ENCODE data around the gene FHL5.

The FHL5 gene

GRCh38 chr6:96651816-96652215 is 88.9 kb downstream of the FHL5 start:
- TF ChIP-seq CTCF (IDR thresholded peaks at IDR 0.05; ENCODE audit: control insufficient read depth, extremely low read depth, insufficient read depth) = no peak
- no peak for DNase-seq (ENCODE audit: low read depth)
- H3K4me3 ChIP-seq (ENCODE audit: low read depth, low read length) = no peak overlapping the region

- H3K4me3 ChIP-seq (ENCODE audit: low read depth, low read length) = no peak overlapping the region
- DNase-seq (ENCODE audit: low read depth) = no peak
- TF ChIP-seq CTCF (IDR thresholded peaks at IDR 0.05; ENCODE audit: control insufficient read depth, extremely low read depth, insufficient read depth) = no peak
These were observed 89.6 kb downstream of the FHL5 start for GRCh38 chr6:96652552-96652951.

GRCh38 chr6:96653181-96653580 is 90.3 kb downstream of the FHL5 start:
- no peak for TF ChIP-seq CTCF (IDR thresholded peaks at IDR 0.05; ENCODE audit: control insufficient read depth, extremely low read depth, insufficient read depth)
- no peak overlapping the region for H3K4me3 ChIP-seq (ENCODE audit: low read depth, low read length)
- DNase-seq (ENCODE audit: low read depth) = no peak

- DNase-seq (ENCODE audit: low read depth) = no peak
- no peak for TF ChIP-seq CTCF (IDR thresholded peaks at IDR 0.05; ENCODE audit: control insufficient read depth, extremely low read depth, insufficient read depth)
- no peak overlapping the region for H3K4me3 ChIP-seq (ENCODE audit: low read depth, low read length)
These were observed 93.6 kb downstream of the FHL5 start for GRCh38 chr6:96656567-96656966.

- no peak for TF ChIP-seq CTCF (IDR thresholded peaks at IDR 0.05; ENCODE audit: control insufficient read depth, extremely low read depth, insufficient read depth)
- DNase-seq (ENCODE audit: low read depth) = no peak
- no peak overlapping the region for H3K4me3 ChIP-seq (ENCODE audit: low read depth, low read length)
These were observed 94.4 kb downstream of the FHL5 start for GRCh38 chr6:96657344-96657743.

- no peak for DNase-seq (ENCODE audit: low read depth)
- TF ChIP-seq CTCF (IDR thresholded peaks at IDR 0.05; ENCODE audit: control insufficient read depth, extremely low read depth, insufficient read depth) = no peak
- no peak overlapping the region for H3K4me3 ChIP-seq (ENCODE audit: low read depth, low read length)
These were observed 96.3 kb downstream of the FHL5 start for GRCh38 chr6:96659084-96659845.
